ENCODE data around the gene BCHE. TPM values are rescaled to one million over a fixed set of nuclear protein-coding genes. Genes with fewer than 3 reads are reported as not detected.

BCHE gene
- polyA plus RNA-seq, 3 donors, result not detected

DNA sequence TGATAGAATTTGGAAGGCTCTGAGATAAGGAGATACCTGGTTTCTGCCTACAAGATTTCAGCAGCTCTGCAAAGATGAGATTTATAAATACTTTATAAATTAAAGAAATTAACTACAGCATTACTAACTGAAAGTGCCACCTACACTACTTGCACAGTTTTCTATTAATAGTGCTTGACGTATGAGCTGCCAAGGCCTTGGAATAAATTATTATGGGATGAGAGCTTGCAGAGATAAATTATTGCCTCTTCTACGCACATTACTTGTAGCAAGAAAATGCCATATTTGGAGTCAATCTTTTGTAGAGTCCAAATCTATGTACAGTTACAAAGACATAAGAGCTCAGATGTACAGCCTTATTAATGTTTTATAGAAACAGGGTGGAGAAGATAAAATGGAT is 89.1 kb downstream of the BCHE start:
- intact Hi-C loops (cut with micrococcal nuclease), result no loop called here
- H3K9me3 ChIP-seq (replicated peaks in 1 of 2; ENCODE audit: control insufficient read depth in 1 of 2, insufficient read depth in 1 of 2, low read length in 2 of 2), result no peaks in the 10 kb centered on the region
- TF ChIP-seq, protein P1, sequence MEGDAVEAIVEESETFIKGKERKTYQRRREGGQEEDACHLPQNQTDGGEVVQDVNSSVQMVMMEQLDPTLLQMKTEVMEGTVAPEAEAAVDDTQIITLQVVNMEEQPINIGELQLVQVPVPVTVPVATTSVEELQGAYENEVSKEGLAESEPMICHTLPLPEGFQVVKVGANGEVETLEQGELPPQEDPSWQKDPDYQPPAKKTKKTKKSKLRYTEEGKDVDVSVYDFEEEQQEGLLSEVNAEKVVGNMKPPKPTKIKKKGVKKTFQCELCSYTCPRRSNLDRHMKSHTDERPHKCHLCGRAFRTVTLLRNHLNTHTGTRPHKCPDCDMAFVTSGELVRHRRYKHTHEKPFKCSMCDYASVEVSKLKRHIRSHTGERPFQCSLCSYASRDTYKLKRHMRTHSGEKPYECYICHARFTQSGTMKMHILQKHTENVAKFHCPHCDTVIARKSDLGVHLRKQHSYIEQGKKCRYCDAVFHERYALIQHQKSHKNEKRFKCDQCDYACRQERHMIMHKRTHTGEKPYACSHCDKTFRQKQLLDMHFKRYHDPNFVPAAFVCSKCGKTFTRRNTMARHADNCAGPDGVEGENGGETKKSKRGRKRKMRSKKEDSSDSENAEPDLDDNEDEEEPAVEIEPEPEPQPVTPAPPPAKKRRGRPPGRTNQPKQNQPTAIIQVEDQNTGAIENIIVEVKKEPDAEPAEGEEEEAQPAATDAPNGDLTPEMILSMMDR (IDR thresholded peaks at IDR 0.05), result no peak
- no peaks in the 10 kb centered on the region for H4K20me1 ChIP-seq (ENCODE audit: insufficient read depth, low read length)
- Mint-ChIP-seq H3K4me1 (no peaks in the 10 kb centered on the region), H3K27me3 (ENCODE audit: low read depth in 3 of 3) (no peaks in the 10 kb centered on the region), H3K27ac (no peak overlapping the region), H3K4me3 (no peak overlapping the region), H3K9me3 (peaks cover 0 to 9% (median 2%) of the 10 kb centered on the region in 7 donors), H3K36me3 (no peaks in the 10 kb centered on the region)
- no peak overlapping the region for H2AFZ ChIP-seq (ENCODE audit: insufficient read depth, low read depth, low read length, poor library complexity, severe bottlenecking)
- DNase-seq, result no peak
- no peak overlapping the region for H3K4me2 ChIP-seq (replicated peaks; ENCODE audit: extremely low read depth, low read length, poor library complexity, severe bottlenecking)
- H3K79me2 ChIP-seq (ENCODE audit: insufficient read depth, low read length), result no peaks in the 10 kb centered on the region
- H3K36me3 ChIP-seq (replicated peaks in 1 of 2; ENCODE audit: control insufficient read depth in 1 of 2, insufficient read depth in 2 of 2, low read length in 2 of 2), result no peaks in the 10 kb centered on the region
- no peak overlapping the region for H3K4me3 ChIP-seq (replicated peaks in 1 of 3; ENCODE audit: low read depth in 2 of 3, low read length in 3 of 3)
- H3K27me3 ChIP-seq (ENCODE audit: control insufficient read depth in 2 of 2, insufficient read depth in 2 of 2, low read length in 2 of 2), result no peaks in the 10 kb centered on the region
- WGBS (ENCODE audit: insufficient coverage), result no CpG with 5 or more reads among the region's 2 CpGs
- H3K9ac ChIP-seq (ENCODE audit: insufficient read depth, low read length, poor library complexity, severe bottlenecking), result no peak overlapping the region
- H3K4me1 ChIP-seq (ENCODE audit: control insufficient read depth in 1 of 2, insufficient read depth in 2 of 2, low read length in 2 of 2), result no peaks in the 10 kb centered on the region
- no peak overlapping the region for H3K27ac ChIP-seq (ENCODE audit: low read depth in 1 of 2, low read length in 2 of 2)

DNA sequence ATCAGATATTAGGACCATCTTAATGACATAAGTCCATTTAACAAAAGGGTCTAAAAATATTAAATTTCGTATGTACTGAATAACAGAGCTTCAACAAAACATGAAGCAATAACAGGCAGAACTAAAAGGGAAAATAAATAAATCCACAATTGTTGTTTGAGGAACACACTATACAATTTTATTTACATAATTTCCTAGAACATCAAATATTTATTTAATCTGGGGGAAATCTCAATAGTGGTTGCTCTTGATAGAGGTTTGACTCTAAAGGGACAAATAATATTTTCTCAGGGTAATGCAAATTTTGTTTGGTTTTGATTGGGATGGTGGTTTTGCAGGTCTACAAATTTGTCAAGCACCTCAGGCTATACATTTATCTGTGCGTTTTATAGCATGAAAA is 90.3 kb downstream of the BCHE start:
- H3K9me3 ChIP-seq (replicated peaks in 1 of 2; ENCODE audit: control insufficient read depth in 1 of 2, insufficient read depth in 1 of 2, low read length in 2 of 2), result no peaks in the 10 kb centered on the region
- no peaks in the 10 kb centered on the region for H3K79me2 ChIP-seq (ENCODE audit: insufficient read depth, low read length)
- H3K9ac ChIP-seq (ENCODE audit: insufficient read depth, low read length, poor library complexity, severe bottlenecking), result no peak overlapping the region
- no peaks in the 10 kb centered on the region for H3K36me3 ChIP-seq (replicated peaks in 1 of 2; ENCODE audit: control insufficient read depth in 1 of 2, insufficient read depth in 2 of 2, low read length in 2 of 2)
- no peak overlapping the region for H2AFZ ChIP-seq (ENCODE audit: insufficient read depth, low read depth, low read length, poor library complexity, severe bottlenecking)
- no peaks in the 10 kb centered on the region for H3K36me3 Mint-ChIP-seq
- H3K9me3 Mint-ChIP-seq, result peaks cover 0 to 8% (median 2%) of the 10 kb centered on the region in 7 donors
- H3K4me3 Mint-ChIP-seq, result no peak overlapping the region
- TF ChIP-seq, protein P1 (IDR thresholded peaks at IDR 0.05), result no peak
- no peak overlapping the region for H3K27ac Mint-ChIP-seq
- H3K27ac ChIP-seq (ENCODE audit: low read depth in 1 of 2, low read length in 2 of 2), result no peak overlapping the region
- H3K4me1 ChIP-seq (ENCODE audit: control insufficient read depth in 1 of 2, insufficient read depth in 2 of 2, low read length in 2 of 2), result no peaks in the 10 kb centered on the region
- no peaks in the 10 kb centered on the region for H3K27me3 Mint-ChIP-seq (ENCODE audit: low read depth in 3 of 3)
- intact Hi-C loops (cut with micrococcal nuclease), result no loop called here
- no peak overlapping the region for H3K4me3 ChIP-seq (replicated peaks in 1 of 3; ENCODE audit: low read depth in 2 of 3, low read length in 3 of 3)
- H4K20me1 ChIP-seq (ENCODE audit: insufficient read depth, low read length), result no peaks in the 10 kb centered on the region
- no peak for DNase-seq
- WGBS (ENCODE audit: insufficient coverage), result no CpG with 5 or more reads among the region's 2 CpGs
- H3K4me2 ChIP-seq (replicated peaks; ENCODE audit: extremely low read depth, low read length, poor library complexity, severe bottlenecking), result no peak overlapping the region
- H3K4me1 Mint-ChIP-seq, result no peaks in the 10 kb centered on the region
- H3K27me3 ChIP-seq (ENCODE audit: control insufficient read depth in 2 of 2, insufficient read depth in 2 of 2, low read length in 2 of 2), result no peaks in the 10 kb centered on the region

Measured in CD14-positive monocyte (primary cell).